HG03045 (cell line): Measurements from ENCODE around the gene LDAF1.
"Not testable (repeated sequence)": the region's sequence is repeated elsewhere in the genome, so short reads cannot be mapped to it uniquely, and the experiment has no call there.

ENCODE experiments used
- ATAC-seq: cut with Tn5 transposase; IDR thresholded peaks from one replicate; pipeline ENCODE4 v1.9.1; 2021; ENCODE audit warnings: mild to moderate bottlenecking, moderate library complexity; ENCODE audit not compliant: unreplicated experiment

LDAF1 gene

GRCh38 chr16:21192991-21193390 is 34.5 kb downstream of the LDAF1 start:
- ATAC-seq = no peak

GRCh38 chr16:21194771-21195301 is 36.4 kb downstream of the LDAF1 start:
- no peak for ATAC-seq

GRCh38 chr16:21195330-21195729 is 36.9 kb downstream of the LDAF1 start:
- not testable (repeated sequence) for ATAC-seq

- no peak for ATAC-seq
Measured at GRCh38 chr16:21197112-21197511, 38.6 kb downstream of the LDAF1 start.

GRCh38 chr16:21197621-21198020 is 39.1 kb downstream of the LDAF1 start:
- no peak for ATAC-seq

- no peak for ATAC-seq
Measured at GRCh38 chr16:21199607-21200218, 41.2 kb downstream of the LDAF1 start.

- no peak for ATAC-seq
Measured at GRCh38 chr16:21203155-21203797, 44.8 kb downstream of the LDAF1 start.

GRCh38 chr16:21205303-21205702 is 46.8 kb downstream of the LDAF1 start:
- ATAC-seq = no peak

GRCh38 chr16:21206550-21206949 is 48.1 kb downstream of the LDAF1 start:
- no peak for ATAC-seq

GRCh38 chr16:21208446-21209230 is 50.2 kb downstream of the LDAF1 start:
- no peak for ATAC-seq

- no peak for ATAC-seq
Measured at GRCh38 chr16:21211486-21211885, 53.0 kb downstream of the LDAF1 start, which contains the start of gene ZP2. ZP2 (minus strand) TSS chr16:21211574; CDS start chr16:21211547, 27 bp downstream.

- ATAC-seq = no peak
Measured at GRCh38 chr16:21214086-21214485, 55.6 kb downstream of the LDAF1 start.

GRCh38 chr16:21217121-21217520 is 58.6 kb downstream of the LDAF1 start:
- ATAC-seq = no peak

GRCh38 chr16:21218153-21218552 is 59.7 kb downstream of the LDAF1 start:
- no peak for ATAC-seq

GRCh38 chr16:21219551-21219950 is 61.1 kb downstream of the LDAF1 start:
- no peak for ATAC-seq

GRCh38 chr16:21222495-21223337 is 64.2 kb downstream of the LDAF1 start:
- ATAC-seq = no peak

GRCh38 chr16:21223787-21224186 is 65.3 kb downstream of the LDAF1 start:
- no peak for ATAC-seq

GRCh38 chr16:21224800-21225199 is 66.3 kb downstream of the LDAF1 start:
- ATAC-seq = no peak

- ATAC-seq = no peak
Measured at GRCh38 chr16:21226749-21227148, 68.3 kb downstream of the LDAF1 start.

GRCh38 chr16:21227866-21228265 is 69.4 kb downstream of the LDAF1 start:
- ATAC-seq = no peak

- no peak for ATAC-seq
Measured at GRCh38 chr16:21228361-21228872, 69.9 kb downstream of the LDAF1 start.
